Motor neuron (in vitro differentiated cells): Measurements from ENCODE around the gene MSRB3. TPM values are rescaled to one million over a fixed set of nuclear protein-coding genes. Genes with fewer than 3 reads are reported as not detected.

ENCODE experiments used
- ATAC-seq, 8 experiments: fragments of 200-7000 bp; cut with Tn5 transposase; replicated peaks in 6 of 8; 2 replicates each; pipeline ENCODE4 v1.8.0; 2021; ENCODE audit warnings: mild to moderate bottlenecking in 8 of 8, moderate library complexity in 8 of 8
- H3K27ac ChIP-seq, 2 donors: fragments of 250-450 bp; sonication (Bioruptor Pico); 2 replicates each; pipeline ENCODE4 v1.9.0; 2021; ENCODE audit warnings: antibody characterized with exemption in 2 of 2, mild to moderate bottlenecking in 2 of 2, moderate library complexity in 1 of 2
- H3K4me1 ChIP-seq, 2 donors: fragments of 250-450 bp; sonication (Bioruptor Pico); replicated peaks in 1 of 2; 2 replicates each; pipeline ENCODE4 v1.6.1; 2021; ENCODE audit warnings: antibody characterized with exemption in 2 of 2, mild to moderate bottlenecking in 2 of 2, moderate library complexity in 1 of 2
- H3K4me3 ChIP-seq, 5 donors: fragments of 250-450 bp; sonication (Bioruptor Pico); 2 replicates each; pipeline ENCODE4 v1.9.0; 2021; ENCODE audit warnings: antibody characterized with exemption in 5 of 5, mild to moderate bottlenecking in 5 of 5, moderate library complexity in 4 of 5
- WGBS, 10 experiments: fragments of 450-650 bp; shearing (Covaris generic); methylation state at CpG; one replicate each; pipeline ENCODE4 v1.0.0; 2022; 5-methylcytosine and 5-hydroxymethylcytosine counted together
- in situ Hi-C, 9 experiments: fragments of 400-800 bp; cut with MboI; loops; one replicate each; pipeline ENCODE4 v1.15.0; 2021; ENCODE audit warnings: low sequenced_read_pairs in 9 of 9, low pct_unique_long_range_greater_than_20kb in 2 of 9; ENCODE audit not compliant: unreplicated experiment in 9 of 9
- total RNA-seq, 8 experiments: library from RNA; unstranded; fragments of 300-600 nt; gene quantifications; 2 replicates each; pipeline versions ENCODE4 v1.2.3 to v1.2.4, GENCODE V29; 2022

Gene MSRB3
- total RNA-seq, 8 experiments from 2014 or later: 1.4 to 14.8 (median 2.3) TPM

DNA sequence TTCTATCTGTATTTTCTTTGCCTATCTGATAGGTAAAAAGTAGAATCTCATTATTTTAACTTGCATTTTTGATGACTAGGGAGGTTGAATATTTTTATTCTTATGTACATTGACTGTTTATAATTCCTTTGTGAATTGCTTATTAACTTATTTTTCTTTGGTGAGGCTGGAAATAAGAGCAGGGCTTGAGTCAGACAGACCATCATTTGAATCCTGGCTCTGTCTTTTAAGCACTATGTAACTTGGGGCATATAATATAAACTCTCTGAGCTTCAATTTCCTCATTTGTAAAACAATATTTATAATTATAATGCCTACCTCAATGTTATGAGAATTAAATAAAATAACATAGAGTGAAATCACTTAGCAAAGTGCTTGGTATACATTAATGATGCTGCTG, 108.9 kb downstream of the MSRB3 start:
- in situ Hi-C loops: no loop called here
- ATAC-seq: no peak
- no peak overlapping the region for H3K4me3 ChIP-seq
- H3K27ac ChIP-seq: no peak overlapping the region
- H3K4me1 ChIP-seq: peaks cover 0 to 4% of the 10 kb centered on the region in 2 donors

DNA sequence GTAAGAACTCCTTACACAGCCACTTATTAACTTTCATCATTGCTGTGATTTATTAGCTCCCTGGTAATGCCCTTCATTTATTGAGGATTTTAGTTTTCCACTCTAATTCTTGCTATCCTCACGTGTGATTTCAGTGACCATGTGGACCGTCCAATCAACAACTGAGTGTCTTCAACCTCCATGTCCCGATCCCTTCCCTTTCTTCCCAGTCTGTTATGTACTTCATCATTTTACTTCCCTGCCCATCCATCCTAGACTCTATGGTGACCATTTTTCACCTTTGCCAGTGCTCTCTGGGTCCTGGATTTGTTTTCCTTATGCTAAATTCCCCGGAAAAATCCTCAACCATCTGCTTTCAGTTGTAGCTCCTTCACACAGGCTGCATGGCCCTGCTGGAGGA, 111.0 kb downstream of the MSRB3 start:
- in situ Hi-C loops: no loop called here
- H3K4me3 ChIP-seq: no peak overlapping the region
- no peak for ATAC-seq

DNA sequence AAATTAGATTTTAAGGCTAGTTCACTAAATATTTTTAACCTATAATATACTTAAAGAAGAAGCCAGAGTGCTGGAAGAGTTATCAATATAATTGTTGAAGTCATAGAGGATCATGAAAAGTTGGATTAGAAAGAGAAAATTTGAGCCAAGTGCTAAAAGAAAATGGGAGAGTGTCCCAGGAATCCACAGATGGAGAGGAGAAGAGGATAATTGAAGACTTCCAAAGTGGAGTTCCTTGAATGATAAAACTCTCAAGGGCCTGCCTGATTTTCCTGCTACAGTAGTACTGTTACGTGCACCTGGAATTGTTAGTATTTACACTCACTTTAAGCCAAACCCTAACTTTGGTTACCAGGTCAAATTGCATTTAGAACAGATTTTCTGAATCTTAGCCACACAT, 113.2 kb downstream of the MSRB3 start:
- Histone ChIP-seq H3K4me1 (peaks cover 0 to 4% of the 10 kb centered on the region in 2 donors), H3K27ac (no peak overlapping the region), H3K4me3 (no peak overlapping the region)
- in situ Hi-C loops: no loop called here
- no peak for ATAC-seq
- 83 to 100% (median 100%) methylated on average over 1 of the region's 1 CpG; no CpG with 5 or more reads in 2 of the 10 experiments for WGBS, 10 experiments

More for the DNA sequence above, 111.0 kb downstream of the MSRB3 start:
- H3K4me1 ChIP-seq: peaks cover 0 to 4% of the 10 kb centered on the region in 2 donors
- 50 to 100% (median 77%) methylated on average over 1 to 4 of the region's 4 CpGs for WGBS, 10 experiments
- H3K27ac ChIP-seq: no peak overlapping the region

DNA sequence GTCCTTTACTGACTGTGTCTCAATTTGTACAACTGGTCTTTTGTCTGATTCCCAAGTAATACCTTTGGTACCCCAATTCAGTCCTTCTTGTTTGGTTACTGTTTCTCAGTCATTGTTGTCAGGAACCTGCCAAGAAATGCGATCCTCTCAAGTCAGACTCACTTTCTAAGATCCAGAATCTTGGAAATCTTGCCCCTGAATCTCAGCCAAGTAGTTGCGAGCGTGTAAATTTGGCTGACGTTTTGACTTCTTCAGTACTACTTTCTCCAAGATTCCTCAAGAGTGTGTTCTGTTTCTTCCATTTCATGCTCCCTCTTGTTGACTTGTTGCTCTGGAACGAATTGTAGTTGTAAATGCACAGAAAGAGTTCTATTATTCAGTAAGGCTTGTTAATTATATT, 114.0 kb downstream of the MSRB3 start:
- no peak for ATAC-seq
- WGBS, 10 experiments: 50 to 100% (median 90%) methylated on average over 1 to 5 of the region's 5 CpGs
- Histone ChIP-seq H3K4me1 (peaks cover 0 to 4% of the 10 kb centered on the region in 2 donors), H3K27ac (no peak overlapping the region), H3K4me3 (no peak overlapping the region)
- in situ Hi-C loops: no loop called here

DNA sequence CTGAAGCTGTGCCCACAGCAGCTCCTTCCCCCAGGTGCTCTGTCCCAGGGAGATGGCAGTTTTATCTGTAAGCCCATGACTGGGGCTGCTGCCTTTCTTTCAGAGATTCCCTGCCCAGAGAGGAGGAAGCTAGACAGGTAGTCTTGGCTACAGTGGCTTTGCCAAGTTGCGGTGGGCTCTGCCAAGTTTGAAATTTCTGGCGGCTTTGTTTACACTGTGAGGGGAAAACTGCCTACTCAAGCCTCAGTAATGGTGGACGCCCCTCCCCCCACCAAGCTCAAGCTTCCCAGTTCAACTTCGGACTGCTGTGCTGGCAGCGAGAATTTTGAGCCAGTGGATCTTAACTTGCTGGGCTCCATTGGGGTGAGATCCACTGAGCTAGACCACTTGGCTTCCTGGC, 124.7 kb downstream of the MSRB3 start:
- WGBS, 10 experiments: 85 to 100% (median 90%) methylated on average over 1 to 5 of the region's 5 CpGs; no CpG with 5 or more reads in 5 of the 10 experiments
- ATAC-seq: no peak
- H3K4me1 ChIP-seq: no peaks in the 10 kb centered on the region
- no peak overlapping the region for H3K4me3 ChIP-seq
- H3K27ac ChIP-seq: no peak overlapping the region
- in situ Hi-C loops: no loop called here

- Histone ChIP-seq H3K27ac (no peak overlapping the region), H3K4me1 (no peaks in the 10 kb centered on the region), H3K4me3 (no peak overlapping the region)
- ATAC-seq: no peak
- WGBS, 10 experiments: 83 to 96% (median 90%) methylated on average over 3 to 4 of the region's 4 CpGs
- in situ Hi-C loops: no loop called here
Observed at GRCh38 chr12:65407388-65408149, 129.1 kb downstream of the MSRB3 start.

DNA sequence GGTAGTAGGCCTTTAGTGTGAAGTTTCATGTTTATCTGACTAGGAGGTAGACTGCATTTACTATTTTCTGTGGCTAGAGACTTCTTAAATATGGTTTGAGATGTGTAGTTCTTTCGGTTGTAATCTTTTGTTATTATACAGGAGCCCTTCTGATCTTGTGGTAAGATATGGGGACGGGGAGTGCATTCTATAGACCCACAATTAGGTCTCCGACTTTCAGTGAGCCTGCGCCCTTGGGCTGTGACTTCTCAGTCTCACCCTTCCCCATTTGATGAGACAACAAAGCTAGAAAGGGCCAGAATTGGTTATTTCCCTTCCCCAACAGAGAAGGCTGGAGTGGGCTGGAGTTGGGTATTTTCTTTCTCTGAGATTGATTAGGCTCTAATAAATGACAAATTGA, 130.0 kb downstream of the MSRB3 start:
- H3K4me3 ChIP-seq: no peak overlapping the region
- H3K4me1 ChIP-seq: no peaks in the 10 kb centered on the region
- no peak for ATAC-seq
- H3K27ac ChIP-seq: no peak overlapping the region
- in situ Hi-C loops: no loop called here
- WGBS, 10 experiments: 82 to 100% (median 97%) methylated on average over 1 to 4 of the region's 4 CpGs; no CpG with 5 or more reads in 2 of the 10 experiments

DNA sequence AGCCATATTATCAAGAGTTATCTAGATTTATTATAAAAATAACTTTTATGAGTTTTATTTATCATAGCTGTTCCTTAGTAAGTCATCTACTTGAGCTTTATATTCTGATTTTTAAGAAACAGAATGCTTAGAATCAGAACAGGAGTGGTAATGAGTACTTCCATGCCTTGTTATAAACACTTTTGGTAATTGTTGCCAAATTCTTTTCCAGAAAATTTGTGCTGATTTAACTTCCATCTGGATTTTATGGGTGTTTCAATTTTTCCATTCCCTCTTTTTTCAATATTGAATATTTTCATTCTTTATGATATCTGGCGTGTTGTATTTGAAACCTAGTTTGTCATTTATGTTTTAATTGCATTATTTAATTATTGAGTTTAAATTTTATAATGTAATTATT, 131.2 kb downstream of the MSRB3 start:
- Histone ChIP-seq H3K27ac (no peak overlapping the region), H3K4me3 (no peak overlapping the region), H3K4me1 (no peaks in the 10 kb centered on the region)
- in situ Hi-C loops: no loop called here
- no peak for ATAC-seq
- WGBS, 10 experiments: 44 to 100% (median 92%) methylated on average over 1 of the region's 1 CpG

- in situ Hi-C loops: no loop called here
- 52 to 100% (median 93%) methylated on average over 1 to 3 of the region's 3 CpGs for WGBS, 10 experiments
- no peak for ATAC-seq
- Histone ChIP-seq H3K27ac (no peak overlapping the region), H3K4me3 (no peak overlapping the region), H3K4me1 (no peaks in the 10 kb centered on the region)
Observed at GRCh38 chr12:65411171-65411570, 132.7 kb downstream of the MSRB3 start.

DNA sequence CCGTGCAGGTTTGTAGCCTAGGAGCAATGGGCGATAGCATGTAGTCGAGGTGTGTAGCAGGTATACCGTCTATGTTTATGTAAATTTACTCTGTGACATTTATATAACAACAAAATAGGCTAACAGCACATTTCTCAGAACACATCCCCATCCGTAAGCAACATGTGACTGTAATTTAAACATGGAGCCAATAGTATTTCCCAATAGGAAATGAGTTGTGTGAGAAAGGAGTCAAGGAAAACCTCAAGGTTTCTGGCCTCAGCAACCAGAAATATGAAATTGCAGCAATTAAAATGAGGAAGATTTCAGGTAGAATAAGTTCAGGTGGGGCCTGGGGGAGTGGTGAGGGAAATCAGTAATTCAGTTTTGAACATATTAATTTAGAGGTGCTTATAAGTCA, 136.0 kb downstream of the MSRB3 start:
- H3K4me1 ChIP-seq: no peaks in the 10 kb centered on the region
- no peak for ATAC-seq
- H3K4me3 ChIP-seq: no peak overlapping the region
- WGBS, 10 experiments: 78 to 100% (median 89%) methylated on average over 2 to 5 of the region's 5 CpGs; no CpG with 5 or more reads in 1 of the 10 experiments
- in situ Hi-C loops: no loop called here
- no peak overlapping the region for H3K27ac ChIP-seq

- H3K4me3 ChIP-seq: no peak overlapping the region
- no peak for ATAC-seq
- H3K4me1 ChIP-seq: no peaks in the 10 kb centered on the region
- H3K27ac ChIP-seq: no peak overlapping the region
- in situ Hi-C loops: no loop called here
Observed at GRCh38 chr12:65415826-65416225, 137.3 kb downstream of the MSRB3 start.

GRCh38 chr12:65419284-65420072, 141.0 kb downstream of the MSRB3 start:
- no peak overlapping the region for H3K4me3 ChIP-seq
- H3K4me1 ChIP-seq: no peaks in the 10 kb centered on the region
- no peak overlapping the region for H3K27ac ChIP-seq
- in situ Hi-C loops: no loop called here
- 83 to 97% (median 94%) methylated on average over 2 to 7 of the region's 12 CpGs; no CpG with 5 or more reads in 3 of the 10 experiments for WGBS, 10 experiments
- ATAC-seq: no peak

GRCh38 chr12:65420941-65421340, 142.5 kb downstream of the MSRB3 start:
- no peak overlapping the region for H3K27ac ChIP-seq
- in situ Hi-C loops: no loop called here
- ATAC-seq: no peak

GRCh38 chr12:65427646-65428045, 149.2 kb downstream of the MSRB3 start:
- Histone ChIP-seq H3K27ac (no peak overlapping the region), H3K4me1 (no peaks in the 10 kb centered on the region), H3K4me3 (no peak overlapping the region)
- in situ Hi-C loops: no loop called here
- WGBS, 10 experiments: 60 to 100% (median 83%) methylated on average over 1 of the region's 1 CpG; no CpG with 5 or more reads in 7 of the 10 experiments
- ATAC-seq: no peak

More at GRCh38 chr12:65420941-65421340, 142.5 kb downstream of the MSRB3 start:
- no peaks in the 10 kb centered on the region for H3K4me1 ChIP-seq
- no peak overlapping the region for H3K4me3 ChIP-seq
